DMS 273 treated with DMSO at 0.1 percent for 48 hours (cell line): ENCODE results near the gene DENND1A.

ENCODE experiments used
- DNase-seq: peaks from one replicate; lab custom pipeline; 2025; lab: John Stamatoyannopoulos, UW

DENND1A gene

DNA sequence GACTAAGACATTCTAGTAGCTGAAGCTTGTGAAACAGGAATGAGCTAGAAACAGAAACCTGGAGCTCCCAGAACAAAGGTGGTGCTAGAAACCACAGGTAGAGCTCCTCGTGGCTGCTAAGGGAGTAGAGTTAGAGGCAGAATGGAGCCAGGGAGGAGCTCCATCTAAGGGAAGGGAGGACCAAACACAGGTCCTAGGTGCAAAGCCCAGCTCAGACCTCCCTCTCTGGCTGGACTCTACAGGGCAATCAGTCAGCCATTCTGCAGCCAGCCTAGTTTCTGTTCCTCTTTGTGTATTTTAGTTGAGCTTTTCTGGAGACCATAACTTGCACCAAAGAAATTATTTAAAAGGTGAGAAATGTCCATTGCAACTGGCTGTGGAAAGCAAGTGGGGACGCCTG is 503.5 kb downstream of the DENND1A start:
- DNase-seq: no peak

DNA sequence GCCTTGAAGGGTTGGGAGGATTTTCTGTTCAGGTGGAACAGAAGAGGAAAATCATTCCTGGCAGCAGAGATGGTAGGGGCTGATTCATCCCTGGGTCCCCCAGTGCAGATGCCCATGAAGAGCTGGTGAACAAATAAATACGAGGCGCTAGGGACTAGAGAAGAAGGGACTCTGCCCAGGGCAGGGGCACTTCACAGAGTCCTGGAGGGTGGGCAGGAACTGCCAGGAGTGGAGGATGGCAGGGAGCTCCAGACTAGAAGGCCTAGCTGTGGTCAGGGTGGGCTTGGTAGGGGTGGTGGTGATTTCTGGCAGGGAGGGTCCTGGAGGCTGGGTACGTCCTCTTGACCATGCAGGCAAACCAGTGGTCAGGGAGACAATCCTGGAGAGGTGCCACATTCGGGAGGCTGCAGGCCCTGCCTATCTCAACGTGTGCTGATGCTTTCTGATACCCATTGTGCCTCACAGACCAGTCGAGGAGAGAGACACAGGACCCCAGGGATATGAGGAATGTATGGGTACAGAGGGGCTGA is 504.0 kb downstream of the DENND1A start:
- no peak for DNase-seq

DNA sequence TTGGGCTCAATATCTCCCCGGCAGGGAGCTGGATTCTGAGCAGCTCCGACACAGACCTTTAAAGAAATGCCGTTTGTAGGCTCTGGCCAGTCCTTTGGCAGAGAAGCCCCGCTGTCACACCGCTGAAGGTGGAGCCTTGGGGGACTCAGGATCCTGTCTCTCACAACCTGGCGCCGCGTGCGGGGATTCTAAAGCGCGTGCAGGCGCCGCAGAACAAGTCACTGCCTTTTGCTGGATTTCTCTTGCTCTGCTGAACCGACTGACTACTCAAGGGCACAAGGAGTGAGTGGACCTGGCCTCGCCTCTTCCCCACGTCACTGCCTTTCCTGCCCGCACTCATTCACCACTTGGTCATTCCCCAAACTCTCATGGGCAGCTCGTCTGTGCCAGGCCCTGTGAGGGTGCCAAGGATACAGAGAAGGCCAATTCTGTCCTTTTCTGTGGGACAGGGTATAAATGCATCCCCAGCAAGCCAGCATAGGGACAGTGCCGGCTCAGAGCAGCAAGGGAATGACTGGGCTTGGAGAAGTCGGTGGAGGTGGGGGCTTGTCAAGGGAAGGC is 504.6 kb downstream of the DENND1A start:
- DNase-seq: no peak

DNA sequence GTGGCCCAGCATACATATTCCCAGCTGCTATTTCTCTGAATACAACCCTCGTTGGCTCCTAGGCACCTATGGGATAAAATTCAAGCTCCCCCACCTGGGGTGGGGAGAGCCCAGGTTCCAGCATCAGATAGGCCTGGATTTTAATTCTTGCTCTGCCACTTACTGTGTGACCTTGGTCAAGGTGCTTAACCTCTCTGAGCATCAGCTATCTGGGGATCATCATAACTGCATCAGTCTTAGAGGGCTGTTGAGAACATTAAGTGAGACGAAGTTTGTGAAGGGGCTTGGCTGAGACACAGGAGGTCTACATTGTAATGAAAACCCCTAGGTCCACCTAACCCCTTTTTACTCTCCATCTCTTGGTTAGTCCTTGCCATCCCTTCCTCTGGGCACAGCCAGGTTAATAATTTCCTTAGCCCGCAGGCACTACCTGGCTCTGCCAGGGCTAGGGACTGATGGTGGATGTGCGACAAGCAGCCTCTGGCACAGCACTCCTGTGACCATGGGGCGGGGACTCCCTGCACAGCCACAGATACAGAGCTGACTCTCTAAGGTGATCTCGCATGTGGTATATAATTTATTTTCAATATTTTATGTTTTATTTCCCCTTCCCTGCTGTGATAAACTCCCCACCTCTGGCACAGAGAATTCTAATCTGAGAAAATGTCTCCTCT is 505.2 kb downstream of the DENND1A start:
- no peak for DNase-seq

GRCh38 chr9:123424131-123424530 is 505.8 kb downstream of the DENND1A start:
- no peak for DNase-seq

- DNase-seq: no peak
These were observed 506.6 kb downstream of the DENND1A start for GRCh38 chr9:123423311-123423640.

DNA sequence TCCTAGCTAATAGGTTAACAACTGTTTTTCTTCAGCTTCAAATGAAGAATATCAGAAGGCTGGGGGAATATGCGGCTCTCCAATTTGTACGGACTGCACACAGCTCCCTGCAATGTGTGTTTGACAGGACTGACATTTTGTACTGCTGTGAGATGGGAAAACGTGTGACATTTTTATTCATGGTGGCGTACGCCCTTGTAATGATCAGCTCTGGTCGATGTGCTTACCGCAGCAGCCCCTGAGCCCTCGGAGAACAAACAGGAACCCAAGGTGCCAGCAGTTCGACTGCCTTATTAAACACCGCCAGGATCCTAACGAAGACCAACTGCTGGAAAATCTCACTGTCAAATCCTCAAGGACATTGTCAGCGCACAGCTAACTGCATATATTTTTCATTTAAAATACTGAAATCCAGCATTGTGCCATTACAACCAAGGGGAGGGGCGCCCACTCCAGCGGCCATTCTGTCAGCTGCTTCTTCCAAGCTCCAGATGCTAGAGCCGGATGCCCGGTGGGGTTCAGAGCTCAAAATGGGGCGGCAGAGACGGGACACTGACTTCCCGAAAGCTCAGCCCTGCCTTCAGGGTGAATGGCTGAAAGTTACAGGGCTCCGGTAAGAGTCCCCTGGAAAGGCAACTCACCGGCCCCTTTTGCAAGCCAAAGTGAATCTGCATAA is 507.2 kb downstream of the DENND1A start:
- no peak for DNase-seq

GRCh38 chr9:123421801-123422455 is 508.0 kb downstream of the DENND1A start:
- DNase-seq: no peak

GRCh38 chr9:123421186-123421585 is 508.7 kb downstream of the DENND1A start:
- DNase-seq: no peak

- no peak for DNase-seq
These were observed 509.3 kb downstream of the DENND1A start for GRCh38 chr9:123420592-123421111.

GRCh38 chr9:123419721-123420591 is 510.0 kb downstream of the DENND1A start:
- DNase-seq: no peak

- no peak for DNase-seq
These were observed 510.8 kb downstream of the DENND1A start for GRCh38 chr9:123419091-123419490.

DNA sequence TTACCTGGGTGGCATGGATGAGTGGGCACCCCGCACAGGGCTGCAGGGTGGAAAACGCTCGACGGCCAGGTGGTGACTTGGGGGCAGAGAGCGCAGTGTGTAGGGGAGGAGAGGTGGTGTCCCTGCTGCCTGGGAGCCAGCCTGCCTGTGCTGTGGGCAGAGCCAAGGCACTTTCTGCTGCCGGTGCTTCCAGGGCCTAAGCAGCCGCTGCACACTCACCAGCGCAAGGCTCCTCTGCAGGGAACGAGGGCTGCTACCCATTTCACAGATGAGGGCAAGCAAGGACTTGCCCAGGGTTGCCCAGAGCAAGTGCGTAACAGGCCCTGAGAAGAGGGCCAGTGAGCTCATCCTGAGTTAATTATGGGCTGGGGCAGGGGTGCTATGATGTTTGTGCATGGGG is 511.4 kb downstream of the DENND1A start:
- no peak for DNase-seq

- DNase-seq: no peak
These were observed 511.9 kb downstream of the DENND1A start for GRCh38 chr9:123418052-123418430.

- DNase-seq: no peak
These were observed 512.5 kb downstream of the DENND1A start for GRCh38 chr9:123417289-123418051.

GRCh38 chr9:123416176-123416575 is 513.8 kb downstream of the DENND1A start:
- DNase-seq: no peak

DNA sequence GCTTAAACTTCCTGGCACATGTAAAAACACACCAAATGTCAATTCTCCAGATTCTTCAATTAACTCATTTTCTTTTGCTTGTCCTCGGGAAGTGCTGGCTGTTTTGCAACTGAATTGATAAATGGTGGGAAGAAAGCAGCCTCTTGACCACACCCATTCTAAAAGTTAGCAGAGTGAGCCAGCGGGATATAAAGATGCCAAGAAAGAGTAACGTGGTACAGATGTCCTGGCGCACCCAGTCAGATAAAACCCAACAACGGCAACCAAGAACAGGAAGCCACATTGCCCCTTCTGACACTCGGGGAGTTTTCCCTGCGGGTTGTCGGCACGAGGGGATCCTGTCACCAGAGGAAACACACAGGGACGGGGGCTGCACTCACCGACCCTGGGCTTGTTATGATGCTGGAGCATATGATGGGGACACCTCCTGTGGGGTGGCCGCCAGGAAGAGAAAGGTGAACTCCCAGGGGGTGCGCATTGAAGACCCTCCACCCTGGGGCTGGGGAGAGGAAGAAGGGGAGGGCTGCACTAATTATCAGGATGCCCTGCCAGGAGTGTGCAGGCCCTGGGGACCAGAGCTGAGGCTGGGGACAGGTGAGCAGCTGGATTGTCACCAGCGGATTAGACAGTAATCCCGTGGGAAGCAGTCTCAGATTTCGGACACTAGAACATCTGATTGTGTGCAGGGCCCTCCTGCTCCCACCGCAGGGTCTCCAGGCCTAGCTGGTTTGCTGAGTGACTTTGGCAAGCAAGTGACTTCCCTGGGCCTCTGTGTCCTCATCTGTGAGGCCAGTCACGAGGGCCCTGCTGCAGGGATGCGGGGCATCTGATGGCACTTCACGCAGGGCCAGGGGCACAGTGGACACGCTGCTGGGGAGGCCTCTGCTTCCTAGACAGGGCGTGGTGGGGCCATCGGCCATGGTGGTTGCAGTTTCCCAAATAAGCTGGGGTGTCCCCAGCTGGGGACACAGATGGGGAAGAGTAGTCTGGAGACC is 514.7 kb downstream of the DENND1A start:
- DNase-seq: no peak

DNA sequence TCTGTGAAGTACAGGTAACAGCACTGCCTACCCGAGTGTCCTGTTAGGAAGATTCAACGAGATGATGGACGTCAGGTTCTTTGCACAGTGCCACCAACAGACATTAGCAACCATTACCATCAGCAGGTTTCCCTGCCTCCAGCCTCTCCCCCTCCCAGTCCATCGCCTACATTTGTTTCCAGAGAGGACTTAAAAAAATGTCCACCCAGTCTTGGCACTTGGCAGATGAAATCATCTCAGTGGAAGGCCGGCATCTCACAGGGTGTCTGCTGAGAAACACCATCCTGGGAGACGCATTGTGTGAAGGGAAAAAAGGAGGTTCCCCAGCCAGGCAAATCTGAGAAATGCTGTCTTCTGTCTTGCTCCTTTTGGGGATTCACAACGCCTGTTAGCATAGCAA is 515.7 kb downstream of the DENND1A start:
- DNase-seq: no peak

- no peak for DNase-seq
These were observed 517.6 kb downstream of the DENND1A start for GRCh38 chr9:123412171-123412820.
